Stimulated activated CD4-positive, alpha-beta T cell treated with anti-CD3 and anti-CD28 coated beads, Interleukin-15, amount 100 ng/mL, for 1 hour (primary cell): ENCODE data around the gene FZD1.
"Not testable (repeated sequence)": the region's sequence is repeated elsewhere in the genome, so short reads cannot be mapped to it uniquely, and the experiment has no call there.

Experiments used
- DNase-seq, 2 donors: peaks; one replicate each; pipeline ENCODE4 v3.0.0-alpha.2; 2020; ENCODE audit warnings: low read depth in 1 of 2, low spot score in 1 of 2

The FZD1 gene

GRCh38 chr7:91295576-91295975, 31.3 kb downstream of the FZD1 start:
- no peak for DNase-seq

- no peak for DNase-seq
These were observed 33.7 kb downstream of the FZD1 start for GRCh38 chr7:91297939-91298338.

- DNase-seq: no peak
These were observed 35.9 kb downstream of the FZD1 start for GRCh38 chr7:91299952-91300775.

GRCh38 chr7:91302794-91303193, 38.6 kb downstream of the FZD1 start:
- no peak for DNase-seq

- DNase-seq: no peak
These were observed 42.0 kb downstream of the FZD1 start for GRCh38 chr7:91306266-91306665.

- no peak for DNase-seq
These were observed 43.2 kb downstream of the FZD1 start for GRCh38 chr7:91307467-91307866.

- not testable (repeated sequence) for DNase-seq
These were observed 44.0 kb downstream of the FZD1 start for GRCh38 chr7:91308191-91308590.

- DNase-seq: no peak
These were observed 46.7 kb downstream of the FZD1 start for GRCh38 chr7:91310830-91311460.

- DNase-seq: no peak
These were observed 47.6 kb downstream of the FZD1 start for GRCh38 chr7:91311839-91312238.

- DNase-seq: no peak
These were observed 48.9 kb downstream of the FZD1 start for GRCh38 chr7:91313113-91313512.

- no peak for DNase-seq
These were observed 50.5 kb downstream of the FZD1 start for GRCh38 chr7:91314591-91315323.

GRCh38 chr7:91316426-91316825, 52.2 kb downstream of the FZD1 start:
- no peak for DNase-seq

- DNase-seq: no peak
These were observed 55.1 kb downstream of the FZD1 start for GRCh38 chr7:91319351-91319750.

GRCh38 chr7:91320366-91321078, 56.3 kb downstream of the FZD1 start:
- no peak for DNase-seq
